Measurements from ENCODE around the gene PODXL2.
A peak's percentile ranks its signal among the peaks of the same experiment; 100 is the strongest.
"Not testable (repeated sequence)": the region's sequence is repeated elsewhere in the genome, so short reads cannot be mapped to it uniquely, and the experiment has no call there.

Gene PODXL2

GRCh38 chr3:127672429-127673190 is 43.6 kb downstream of the PODXL2 start, which contains the start of gene ABTB1:
TSS of gene ABTB1 (plus strand) at chr3:127672952. CDS start at chr3:127673026, 74 bp downstream.
- DNase-seq (ENCODE audit: insufficient read length, low spot score) (peak; percentile 85), FAIRE-seq (peak; percentile 42)

GRCh38 chr3:127673191-127674100 is 44.5 kb downstream of the PODXL2 start:
- no peak for FAIRE-seq
- no peak for DNase-seq (ENCODE audit: insufficient read length, low spot score)

- DNase-seq (ENCODE audit: insufficient read length, low spot score), result no peak
- no peak for FAIRE-seq
Observed at GRCh38 chr3:127674101-127674721, 45.2 kb downstream of the PODXL2 start.

- FAIRE-seq (no peak), DNase-seq (ENCODE audit: insufficient read length, low spot score) (no peak)
Observed at GRCh38 chr3:127674790-127675189, 45.8 kb downstream of the PODXL2 start.

- FAIRE-seq (no peak), DNase-seq (ENCODE audit: insufficient read length, low spot score) (no peak)
Observed at GRCh38 chr3:127675651-127676391, 46.8 kb downstream of the PODXL2 start.

GRCh38 chr3:127676456-127676855 is 47.5 kb downstream of the PODXL2 start:
- FAIRE-seq (no peak), DNase-seq (ENCODE audit: insufficient read length, low spot score) (no peak)

DNA sequence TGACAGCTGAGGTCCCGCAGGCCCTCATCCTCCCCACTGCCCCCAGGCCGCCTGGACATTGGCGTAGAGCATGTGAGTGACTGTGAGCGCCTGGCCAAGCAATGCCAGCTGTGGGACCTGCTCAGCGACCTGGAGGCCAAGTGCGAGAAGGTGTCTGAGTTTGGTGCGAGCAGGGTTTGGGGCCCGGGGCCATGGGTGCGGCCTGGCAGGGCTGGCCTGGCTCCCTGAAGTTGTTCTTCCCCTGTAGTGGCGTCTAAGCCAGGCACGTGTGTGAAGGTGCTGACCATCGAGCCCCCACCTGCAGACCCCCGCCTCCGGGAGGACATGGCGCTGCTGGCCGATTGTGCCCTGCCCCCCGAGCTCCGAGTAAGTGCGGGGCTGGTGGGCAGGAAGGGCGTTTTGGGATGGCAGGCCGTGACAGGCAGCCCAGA is 48.0 kb downstream of the PODXL2 start:
- no peak for DNase-seq (ENCODE audit: insufficient read length, low spot score)

GRCh38 chr3:127677541-127678314 is 48.7 kb downstream of the PODXL2 start:
- DNase-seq (ENCODE audit: insufficient read length, low spot score) (no peak), FAIRE-seq (no peak)

More for the DNA sequence above, 48.0 kb downstream of the PODXL2 start:
- no peak for FAIRE-seq

DNA sequence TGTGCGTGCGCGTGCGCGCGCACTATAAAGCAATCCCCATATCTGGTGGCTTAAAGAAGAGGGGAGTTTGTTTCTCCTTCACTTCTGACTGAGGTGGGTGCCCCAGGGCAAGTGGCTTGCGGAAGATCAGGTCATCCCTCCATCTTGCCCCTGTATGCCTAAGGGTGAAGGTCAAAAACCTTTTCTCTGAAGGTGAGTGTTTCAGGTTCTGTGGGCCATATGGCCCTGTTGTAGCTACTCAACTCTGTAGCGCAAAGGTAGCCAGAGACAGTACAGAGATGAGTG is 49.3 kb downstream of the PODXL2 start:
- DNase-seq (ENCODE audit: insufficient read length, low spot score), result no peak
- FAIRE-seq, result no peak

DNA sequence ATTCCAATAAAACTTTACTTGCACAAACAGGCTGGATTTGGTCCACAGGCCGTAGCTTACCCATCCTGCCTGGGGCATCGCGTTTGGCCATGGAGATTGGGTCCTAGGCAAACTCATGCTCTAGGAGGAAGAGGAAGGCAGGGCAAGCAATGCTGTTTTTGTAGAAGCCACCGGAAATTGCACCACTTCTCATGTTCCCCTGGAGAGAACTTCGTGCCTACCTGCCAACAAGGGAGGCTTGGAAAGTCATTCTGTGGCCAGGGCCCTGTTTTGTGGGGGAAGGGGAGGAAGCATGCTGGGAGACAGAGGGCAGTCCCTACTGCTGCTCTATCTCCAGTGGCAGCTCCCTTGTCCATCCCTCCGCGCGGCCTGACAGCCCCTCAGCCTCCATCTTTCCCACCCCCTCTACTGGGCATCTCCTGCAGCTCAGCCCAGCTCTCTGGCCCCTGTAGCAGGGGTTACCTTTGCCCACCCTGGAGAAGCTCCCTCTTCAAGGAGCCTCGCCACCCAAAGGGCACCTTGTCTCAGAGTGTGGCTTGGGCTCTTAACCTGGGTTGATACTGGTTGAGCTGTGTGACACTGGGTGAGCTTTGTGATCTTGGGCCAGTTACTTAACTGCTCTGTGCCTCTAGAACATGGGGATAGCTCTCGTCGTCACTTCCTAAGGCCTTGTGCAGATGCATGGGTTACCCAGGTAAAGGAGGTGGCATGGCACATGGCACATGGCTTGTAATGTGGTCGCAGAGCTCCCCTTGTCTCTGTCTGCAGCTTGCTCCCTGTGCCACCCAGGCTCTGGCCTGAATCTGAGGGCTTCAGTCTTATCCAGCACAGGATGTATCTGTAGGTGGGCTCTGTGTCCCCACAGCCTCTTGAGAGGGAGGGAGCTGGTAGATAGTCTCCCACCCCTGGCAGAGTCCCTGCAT is 49.9 kb downstream of the PODXL2 start:
- FAIRE-seq (no peak), DNase-seq (ENCODE audit: insufficient read length, low spot score) (no peak)

DNA sequence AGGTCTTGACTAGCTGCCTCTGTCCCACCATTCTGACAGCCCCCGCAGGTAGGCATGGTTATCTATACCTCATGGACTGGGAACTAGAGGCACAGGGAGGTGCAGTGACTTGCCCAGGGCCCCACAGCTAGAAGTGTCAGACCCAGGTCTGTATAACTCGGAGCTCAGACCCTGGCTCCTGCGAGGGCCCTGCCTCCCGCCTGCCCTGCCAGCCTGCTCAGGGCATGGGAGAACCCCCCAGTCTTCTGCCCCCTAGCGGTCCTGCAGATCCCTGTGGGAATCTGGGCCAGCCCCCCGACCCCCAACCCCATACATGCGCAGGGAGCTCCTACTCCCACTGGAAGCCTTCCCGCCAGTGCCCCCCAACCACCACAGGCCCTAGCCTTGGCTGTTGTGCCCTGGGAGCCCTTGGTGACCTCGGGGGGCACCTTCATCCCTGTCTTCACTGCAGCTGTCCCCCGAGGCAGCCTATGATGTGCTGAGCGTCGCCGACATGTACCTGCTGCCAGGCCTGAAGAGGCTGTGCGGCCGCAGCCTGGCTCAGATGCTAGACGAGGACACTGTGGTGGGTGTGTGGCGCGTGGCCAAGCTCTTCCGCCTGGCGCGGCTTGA is 50.7 kb downstream of the PODXL2 start:
- DNase-seq (ENCODE audit: insufficient read length, low spot score), result no peak
- no peak for FAIRE-seq

GRCh38 chr3:127680146-127680661 is 51.2 kb downstream of the PODXL2 start:
- FAIRE-seq, result no peak
- DNase-seq (ENCODE audit: insufficient read length, low spot score), result no peak

DNA sequence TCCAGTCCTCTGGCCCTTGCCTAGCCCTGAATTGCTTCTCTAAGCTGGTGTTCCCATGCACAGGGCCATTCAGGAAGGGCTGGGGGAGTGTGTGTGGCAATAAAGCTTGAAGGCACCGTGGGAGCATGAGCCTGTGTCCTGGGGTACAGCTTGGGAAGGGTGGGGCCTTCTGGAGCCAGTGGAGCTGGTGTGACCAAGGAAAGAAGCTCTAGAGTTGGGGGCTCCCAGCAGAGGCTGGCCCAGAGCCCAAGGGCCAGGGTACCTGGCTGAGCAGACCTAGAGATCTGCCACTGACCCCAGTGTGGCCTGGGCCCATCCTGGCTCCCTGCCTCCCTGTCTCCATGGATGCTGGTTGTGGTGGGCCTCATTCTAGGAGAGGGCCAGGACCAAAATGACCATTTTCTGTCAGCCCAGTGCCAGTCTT is 51.8 kb downstream of the PODXL2 start:
- no peak for DNase-seq (ENCODE audit: insufficient read length, low spot score)
- no peak for FAIRE-seq

GRCh38 chr3:127682175-127682554 is 53.2 kb downstream of the PODXL2 start:
- FAIRE-seq; DNase-seq (ENCODE audit: insufficient read length, low spot score): not testable (repeated sequence)

GRCh38 chr3:127682561-127682960 is 53.6 kb downstream of the PODXL2 start:
- DNase-seq (ENCODE audit: insufficient read length, low spot score) (no peak), FAIRE-seq (no peak)

GRCh38 chr3:127684871-127685707 is 56.1 kb downstream of the PODXL2 start:
- FAIRE-seq (no peak), DNase-seq (ENCODE audit: insufficient read length, low spot score) (no peak)
